Parathyroid adenoma (tissue), 2 donors: ENCODE data around the gene TRIM52.
"Not testable (repeated sequence)": the region's sequence is repeated elsewhere in the genome, so short reads cannot be mapped to it uniquely, and the experiment has no call there.

Experiments used
- H2AFZ ChIP-seq: fragments of 300-600 bp; sonication (generic); one replicate; pipeline ENCODE4 v1.7.0; 2017; ENCODE audit warnings: antibody characterized with exemption, mild to moderate bottlenecking
- H3K27ac ChIP-seq: fragments of 300-600 bp; sonication (generic); one replicate; pipeline ENCODE4 v1.7.0; 2017
- H3K27me3 ChIP-seq: fragments of 300-600 bp; sonication (generic); one replicate; pipeline ENCODE4 v1.7.0; 2017; ENCODE audit warnings: low read length; ENCODE audit not compliant: control insufficient read depth, insufficient read depth
- H3K36me3 ChIP-seq: fragments of 300-600 bp; sonication (generic); one replicate; pipeline ENCODE4 v1.7.0; 2017; ENCODE audit warnings: low read length; ENCODE audit not compliant: control insufficient read depth, insufficient read depth
- H3K4me1 ChIP-seq: fragments of 300-600 bp; sonication (generic); one replicate; pipeline ENCODE4 v1.7.0; 2017; ENCODE audit warnings: control low read depth
- H3K4me2 ChIP-seq: fragments of 300-600 bp; sonication (generic); one replicate; pipeline ENCODE4 v1.7.0; 2017; ENCODE audit warnings: low read length
- H3K4me3 ChIP-seq: fragments of 300-600 bp; sonication (generic); one replicate; pipeline ENCODE4 v1.7.0; 2017; ENCODE audit warnings: low read depth, low read length
- H3K79me2 ChIP-seq: fragments of 300-600 bp; sonication (generic); one replicate; pipeline ENCODE4 v1.7.0; 2017; ENCODE audit warnings: control low read depth
- H3K9ac ChIP-seq: fragments of 300-600 bp; sonication (generic); one replicate; pipeline ENCODE4 v1.7.0; 2017; ENCODE audit warnings: mild to moderate bottlenecking
- H3K9me3 ChIP-seq: fragments of 300-600 bp; sonication (generic); one replicate; pipeline ENCODE4 v1.7.0; 2017; ENCODE audit warnings: low read length; ENCODE audit not compliant: control insufficient read depth
- CTCF ChIP-seq: fragments of 300-600 bp; sonication (generic); IDR thresholded peaks from one replicate; pipeline ENCODE4 v1.7.0; 2017; ENCODE audit warnings: antibody characterized with exemption, mild to moderate bottlenecking
- donor health status: primary hyperparathyroidism.

Gene TRIM52

GRCh38 chr5:181215997-181216989 is 44.6 kb downstream of the TRIM52 start:
- Histone ChIP-seq H3K4me3 (peak overlapping the region; percentile 51), H3K9ac (no peak overlapping the region), H3K4me1 (no peaks in the 10 kb centered on the region), H3K27ac (no peak overlapping the region), H3K4me2 (peak overlapping the region; percentile 77), H3K36me3 (no peaks in the 10 kb centered on the region), H3K27me3 (no peaks in the 10 kb centered on the region), H3K9me3 (no peaks in the 10 kb centered on the region), H2AFZ (peak overlapping the region; percentile 31), H3K79me2 (no peaks in the 10 kb centered on the region)
- TF ChIP-seq CTCF, result no peak

GRCh38 chr5:181214249-181214648 is 46.7 kb downstream of the TRIM52 start:
- not testable (repeated sequence) for H2AFZ ChIP-seq, H3K9ac ChIP-seq, H3K27me3 ChIP-seq, H3K4me2 ChIP-seq, H3K4me3 ChIP-seq, H3K9me3 ChIP-seq, H3K36me3 ChIP-seq, H3K27ac ChIP-seq, H3K79me2 ChIP-seq, H3K4me1 ChIP-seq

GRCh38 chr5:181212934-181213333 is 48.0 kb downstream of the TRIM52 start:
- H2AFZ ChIP-seq, result no peak overlapping the region
- H3K27me3 ChIP-seq, result no peaks in the 10 kb centered on the region
- H3K9ac ChIP-seq, result no peak overlapping the region
- H3K4me2 ChIP-seq, result no peak overlapping the region
- no peak overlapping the region for H3K27ac ChIP-seq
- H3K4me1 ChIP-seq, result no peaks in the 10 kb centered on the region
- H3K4me3 ChIP-seq, result no peak overlapping the region
- no peak for TF ChIP-seq CTCF
- H3K79me2 ChIP-seq, result no peaks in the 10 kb centered on the region
- H3K36me3 ChIP-seq, result no peaks in the 10 kb centered on the region
- H3K9me3 ChIP-seq, result no peaks in the 10 kb centered on the region

- Histone ChIP-seq H3K27ac (no peak overlapping the region), H3K79me2 (no peaks in the 10 kb centered on the region), H3K9me3 (no peaks in the 10 kb centered on the region), H3K36me3 (no peaks in the 10 kb centered on the region), H3K4me3 (no peak overlapping the region), H3K27me3 (no peaks in the 10 kb centered on the region), H3K4me2 (no peak overlapping the region), H3K4me1 (no peaks in the 10 kb centered on the region), H3K9ac (no peak overlapping the region), H2AFZ (no peak overlapping the region)
- TF ChIP-seq CTCF, result no peak
These were observed 48.9 kb downstream of the TRIM52 start for GRCh38 chr5:181212080-181212479.

GRCh38 chr5:181211208-181211607 is 49.7 kb downstream of the TRIM52 start:
- H3K79me2 ChIP-seq, result no peaks in the 10 kb centered on the region
- H3K4me2 ChIP-seq, result no peak overlapping the region
- H3K27ac ChIP-seq, result no peak overlapping the region
- H2AFZ ChIP-seq, result no peak overlapping the region
- no peak overlapping the region for H3K4me3 ChIP-seq
- peaks cover 3% of the 10 kb centered on the region for H3K4me1 ChIP-seq
- no peaks in the 10 kb centered on the region for H3K9me3 ChIP-seq
- H3K27me3 ChIP-seq, result no peaks in the 10 kb centered on the region
- H3K36me3 ChIP-seq, result no peaks in the 10 kb centered on the region
- H3K9ac ChIP-seq, result no peak overlapping the region
- no peak for TF ChIP-seq CTCF

- not testable (repeated sequence) for H3K4me3 ChIP-seq
These were observed 50.2 kb downstream of the TRIM52 start for GRCh38 chr5:181210698-181211097.

GRCh38 chr5:181210148-181210547 is 50.8 kb downstream of the TRIM52 start:
- not testable (repeated sequence) for H3K9me3 ChIP-seq, H3K4me2 ChIP-seq, H3K36me3 ChIP-seq, H3K4me3 ChIP-seq, H3K9ac ChIP-seq, H3K27ac ChIP-seq, H2AFZ ChIP-seq, H3K27me3 ChIP-seq, H3K4me1 ChIP-seq, H3K79me2 ChIP-seq

More at GRCh38 chr5:181210698-181211097, 50.2 kb downstream of the TRIM52 start:
- H3K9ac ChIP-seq, H3K27me3 ChIP-seq, H3K36me3 ChIP-seq, H3K79me2 ChIP-seq, H2AFZ ChIP-seq, H3K4me2 ChIP-seq, H3K27ac ChIP-seq, H3K9me3 ChIP-seq, H3K4me1 ChIP-seq: not testable (repeated sequence)
